Parathyroid adenoma (tissue), 2 donors: ENCODE results near the gene SQOR.

Source experiments
- H2AFZ ChIP-seq: fragments of 300-600 bp; sonication (generic); one replicate; pipeline ENCODE4 v1.7.0; 2017; ENCODE audit warnings: antibody characterized with exemption, mild to moderate bottlenecking
- H3K27ac ChIP-seq: fragments of 300-600 bp; sonication (generic); one replicate; pipeline ENCODE4 v1.7.0; 2017
- H3K27me3 ChIP-seq: fragments of 300-600 bp; sonication (generic); one replicate; pipeline ENCODE4 v1.7.0; 2017; ENCODE audit warnings: low read length; ENCODE audit not compliant: control insufficient read depth, insufficient read depth
- H3K36me3 ChIP-seq: fragments of 300-600 bp; sonication (generic); one replicate; pipeline ENCODE4 v1.7.0; 2017; ENCODE audit warnings: low read length; ENCODE audit not compliant: control insufficient read depth, insufficient read depth
- H3K4me1 ChIP-seq: fragments of 300-600 bp; sonication (generic); one replicate; pipeline ENCODE4 v1.7.0; 2017; ENCODE audit warnings: control low read depth
- H3K4me2 ChIP-seq: fragments of 300-600 bp; sonication (generic); one replicate; pipeline ENCODE4 v1.7.0; 2017; ENCODE audit warnings: low read length
- H3K4me3 ChIP-seq: fragments of 300-600 bp; sonication (generic); one replicate; pipeline ENCODE4 v1.7.0; 2017; ENCODE audit warnings: low read depth, low read length
- H3K79me2 ChIP-seq: fragments of 300-600 bp; sonication (generic); one replicate; pipeline ENCODE4 v1.7.0; 2017; ENCODE audit warnings: control low read depth
- H3K9ac ChIP-seq: fragments of 300-600 bp; sonication (generic); one replicate; pipeline ENCODE4 v1.7.0; 2017; ENCODE audit warnings: mild to moderate bottlenecking
- H3K9me3 ChIP-seq: fragments of 300-600 bp; sonication (generic); one replicate; pipeline ENCODE4 v1.7.0; 2017; ENCODE audit warnings: low read length; ENCODE audit not compliant: control insufficient read depth
- CTCF ChIP-seq: fragments of 300-600 bp; sonication (generic); IDR thresholded peaks from one replicate; pipeline ENCODE4 v1.7.0; 2017; ENCODE audit warnings: antibody characterized with exemption, mild to moderate bottlenecking
- donor health status: primary hyperparathyroidism.

The SQOR gene

GRCh38 chr15:45662375-45662774, 27.5 kb downstream of the SQOR start:
- Histone ChIP-seq H2AFZ (no peak overlapping the region), H3K4me3 (no peak overlapping the region), H3K4me2 (no peak overlapping the region), H3K9me3 (no peaks in the 10 kb centered on the region), H3K36me3 (no peaks in the 10 kb centered on the region), H3K4me1 (no peaks in the 10 kb centered on the region), H3K79me2 (no peaks in the 10 kb centered on the region), H3K27ac (no peak overlapping the region), H3K9ac (no peak overlapping the region), H3K27me3 (no peaks in the 10 kb centered on the region)
- no peak for TF ChIP-seq CTCF

- Histone ChIP-seq H3K4me2 (no peak overlapping the region), H3K36me3 (no peaks in the 10 kb centered on the region), H3K27ac (no peak overlapping the region), H3K79me2 (no peaks in the 10 kb centered on the region), H3K9me3 (no peaks in the 10 kb centered on the region), H3K4me3 (no peak overlapping the region), H3K27me3 (no peaks in the 10 kb centered on the region), H3K9ac (no peak overlapping the region), H3K4me1 (no peaks in the 10 kb centered on the region), H2AFZ (no peak overlapping the region)
- no peak for TF ChIP-seq CTCF
Measured at GRCh38 chr15:45664451-45664850, 29.6 kb downstream of the SQOR start.

DNA sequence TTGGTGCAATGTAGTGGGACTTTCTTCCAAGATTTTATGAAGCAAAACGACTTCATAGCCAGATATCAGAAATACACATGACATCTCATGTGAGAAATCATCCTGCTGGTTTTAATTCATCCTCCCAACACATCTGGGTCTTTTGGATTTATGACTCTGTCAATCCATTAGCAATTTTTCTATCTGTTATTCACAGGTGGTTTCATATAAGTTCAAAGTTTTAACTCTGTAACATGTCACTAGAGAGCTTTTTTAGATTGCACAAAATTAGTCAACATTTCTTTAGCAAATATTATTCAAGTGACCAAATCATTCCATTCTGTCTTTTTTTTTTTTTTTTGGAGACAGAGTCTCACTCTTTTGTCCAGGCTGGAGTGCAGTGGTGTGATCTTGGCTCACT, 30.4 kb downstream of the SQOR start:
- Histone ChIP-seq H3K27ac (no peak overlapping the region), H3K9ac (no peak overlapping the region), H3K79me2 (no peaks in the 10 kb centered on the region), H3K36me3 (no peaks in the 10 kb centered on the region), H2AFZ (no peak overlapping the region), H3K4me3 (no peak overlapping the region), H3K4me1 (no peaks in the 10 kb centered on the region), H3K27me3 (no peaks in the 10 kb centered on the region), H3K9me3 (no peaks in the 10 kb centered on the region), H3K4me2 (no peak overlapping the region)
- TF ChIP-seq CTCF, result no peak

GRCh38 chr15:45666119-45666875, 31.5 kb downstream of the SQOR start:
- no peak overlapping the region for H3K9ac ChIP-seq
- H2AFZ ChIP-seq, result no peak overlapping the region
- no peak for TF ChIP-seq CTCF
- no peaks in the 10 kb centered on the region for H3K79me2 ChIP-seq
- H3K27ac ChIP-seq, result no peak overlapping the region
- H3K36me3 ChIP-seq, result no peaks in the 10 kb centered on the region
- H3K9me3 ChIP-seq, result no peaks in the 10 kb centered on the region
- no peaks in the 10 kb centered on the region for H3K27me3 ChIP-seq
- no peak overlapping the region for H3K4me2 ChIP-seq
- H3K4me1 ChIP-seq, result no peaks in the 10 kb centered on the region
- H3K4me3 ChIP-seq, result no peak overlapping the region

GRCh38 chr15:45667002-45667401, 32.2 kb downstream of the SQOR start:
- H3K4me2 ChIP-seq, result no peak overlapping the region
- H3K27me3 ChIP-seq, result no peaks in the 10 kb centered on the region
- TF ChIP-seq CTCF, result no peak
- H2AFZ ChIP-seq, result no peak overlapping the region
- H3K36me3 ChIP-seq, result no peaks in the 10 kb centered on the region
- no peaks in the 10 kb centered on the region for H3K4me1 ChIP-seq
- H3K9me3 ChIP-seq, result no peaks in the 10 kb centered on the region
- H3K79me2 ChIP-seq, result no peaks in the 10 kb centered on the region
- no peak overlapping the region for H3K4me3 ChIP-seq
- no peak overlapping the region for H3K9ac ChIP-seq
- H3K27ac ChIP-seq, result no peak overlapping the region
